Thyroid gland (tissue), 4 donors: ENCODE measurements around the gene ASB5. TPM values are rescaled to one million over a fixed set of nuclear protein-coding genes. Genes with fewer than 3 reads are reported as not detected.
"Not testable (repeated sequence)": the region's sequence is repeated elsewhere in the genome, so short reads cannot be mapped to it uniquely, and the experiment has no call there.

Source experiments
- DNase-seq, 2 donors: peaks; one replicate each; pipeline ENCODE4 v3.0.0-alpha.2; 2019
- H3K27ac ChIP-seq, 3 donors: fragments of 200-600 bp; sonication (generic); 1 replicate in 2 of 3; 2 replicates in 1 of 3; pipeline ENCODE4 v1.5.1; 2016 to 2019; ENCODE audit warnings: mild to moderate bottlenecking in 1 of 3, moderate library complexity in 1 of 3
- H3K27me3 ChIP-seq: fragments of 200-600 bp; sonication (generic); one replicate; pipeline ENCODE4 v1.5.1; 2019
- H3K36me3 ChIP-seq, 2 donors: fragments of 200-600 bp; sonication (generic); one replicate each; pipeline ENCODE4 v1.5.1; 2016 to 2019
- H3K4me1 ChIP-seq, 2 donors: fragments of 200-600 bp; sonication (generic); one replicate each; pipeline ENCODE4 v1.5.1; 2017 to 2019
- H3K4me3 ChIP-seq, 3 donors: fragments of 200-600 bp; sonication (generic); replicated peaks in 1 of 3; 1 replicate in 2 of 3; 2 replicates in 1 of 3; pipeline ENCODE4 v1.5.1; 2016; ENCODE audit warnings: mild to moderate bottlenecking in 1 of 3
- H3K9me3 ChIP-seq: fragments of 200-600 bp; sonication (generic); one replicate; pipeline ENCODE4 v1.5.1; 2017
- CTCF ChIP-seq, 6 experiments: fragments of 200-600 bp in 3 of 6; fragments of 450-650 bp in 3 of 6; sonication (generic) in 3 of 6; IDR thresholded peaks; one replicate each; pipeline ENCODE4 v1.5.1; 2016 to 2019; ENCODE audit warnings: antibody characterized with exemption in 6 of 6, mild to moderate bottlenecking in 2 of 6, inconsistent platforms in 1 of 6, moderate library complexity in 1 of 6
- POLR2A ChIP-seq, 2 donors: fragments of 450-650 bp; IDR thresholded peaks; one replicate each; pipeline ENCODE4 v1.6.1; 2017; ENCODE audit warnings: antibody characterized with exemption in 2 of 2, mild to moderate bottlenecking in 2 of 2, moderate library complexity in 1 of 2
- WGBS, 2 donors: methylation state at CpG; one replicate each; pipeline ENCODE4 v1.1.5; 2017; 5-methylcytosine and 5-hydroxymethylcytosine counted together
- intact Hi-C: fragments of 100-400 bp; cut with DNase I; formaldehyde crosslinking; loops from one replicate; pipeline ENCODE4 v1.15.1; 2023
- total RNA-seq, 4 donors: library from RNA; depleted of rRNA; stranded (reverse); fragments of >200 nt; gene quantifications; one replicate each; pipeline ENCODE4 v1.2.3, GENCODE V29; 2016

The ASB5 gene
- total RNA-seq, 4 donors from 2014 or later, result 0.13 TPM; not detected in 3

GRCh38 chr4:176290520-176290919 is 21.5 kb upstream of the ASB5 start:
- no peaks in the 10 kb centered on the region for H3K4me1 ChIP-seq
- H3K9me3 ChIP-seq, result no peaks in the 10 kb centered on the region
- no peak for DNase-seq
- intact Hi-C loops, result no loop called here
- H3K27me3 ChIP-seq, result no peaks in the 10 kb centered on the region
- H3K27ac ChIP-seq, result no peak overlapping the region
- no peak for TF ChIP-seq POLR2A (IDR thresholded peaks at IDR 0.05)
- no peak for TF ChIP-seq CTCF (IDR thresholded peaks at IDR 0.05)
- 71 to 75% methylated on average over 3 of the region's 3 CpGs for WGBS, 2 donors
- no peaks in the 10 kb centered on the region for H3K36me3 ChIP-seq
- H3K4me3 ChIP-seq, result no peak overlapping the region

- intact Hi-C loops, result no loop called here
- no peak overlapping the region for H3K4me3 ChIP-seq
- no peaks in the 10 kb centered on the region for H3K9me3 ChIP-seq
- H3K36me3 ChIP-seq, result no peaks in the 10 kb centered on the region
- no peaks in the 10 kb centered on the region for H3K27me3 ChIP-seq
- H3K4me1 ChIP-seq, result no peaks in the 10 kb centered on the region
- H3K27ac ChIP-seq, result no peak overlapping the region
- TF ChIP-seq CTCF (IDR thresholded peaks at IDR 0.05) (no peak), POLR2A (IDR thresholded peaks at IDR 0.05) (no peak)
- no peak for DNase-seq
- WGBS, 2 donors, result 95 to 97% methylated on average over 6 of the region's 6 CpGs
Observed at GRCh38 chr4:176289561-176289960, 20.5 kb upstream of the ASB5 start.

GRCh38 chr4:176288020-176288419 is 19.0 kb upstream of the ASB5 start:
- Histone ChIP-seq H3K4me3 (no peak overlapping the region), H3K4me1 (no peaks in the 10 kb centered on the region), H3K27ac (no peak overlapping the region), H3K36me3 (no peaks in the 10 kb centered on the region), H3K9me3 (no peaks in the 10 kb centered on the region), H3K27me3 (no peaks in the 10 kb centered on the region)
- intact Hi-C loops, result no loop called here
- TF ChIP-seq POLR2A (IDR thresholded peaks at IDR 0.05) (no peak), CTCF (IDR thresholded peaks at IDR 0.05) (no peak)
- no peak for DNase-seq

DNA sequence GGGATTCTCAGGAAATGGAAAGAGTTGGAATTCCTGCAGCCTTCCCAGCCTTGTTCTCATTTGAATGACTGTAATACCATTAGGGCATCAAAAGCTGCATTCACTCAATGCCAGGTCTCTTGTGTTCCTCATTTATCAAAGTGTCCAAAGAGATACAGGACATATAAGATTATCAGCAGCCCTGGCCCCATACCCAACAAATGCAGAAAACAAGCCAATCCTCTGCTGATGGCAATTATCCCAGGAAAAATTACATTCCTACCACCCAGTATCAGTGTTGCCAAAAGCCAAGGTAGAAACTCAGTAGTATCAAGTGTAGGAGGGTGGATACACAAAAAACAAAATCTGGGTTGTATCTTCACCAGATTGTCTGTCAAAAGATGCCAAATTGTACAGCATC is 18.5 kb upstream of the ASB5 start:
- Histone ChIP-seq H3K4me3 (no peak overlapping the region), H3K4me1 (no peaks in the 10 kb centered on the region), H3K27me3 (no peaks in the 10 kb centered on the region), H3K27ac (no peak overlapping the region), H3K9me3 (no peaks in the 10 kb centered on the region), H3K36me3 (no peaks in the 10 kb centered on the region)
- intact Hi-C loops, result no loop called here
- TF ChIP-seq CTCF (IDR thresholded peaks at IDR 0.05) (no peak), POLR2A (IDR thresholded peaks at IDR 0.05) (no peak)
- no peak for DNase-seq

GRCh38 chr4:176286728-176287127 is 17.7 kb upstream of the ASB5 start:
- H3K27ac ChIP-seq, result no peak overlapping the region

GRCh38 chr4:176279560-176279959 is 10.5 kb upstream of the ASB5 start:
- H3K4me1 ChIP-seq, H3K4me3 ChIP-seq, DNase-seq, H3K27ac ChIP-seq, H3K27me3 ChIP-seq, H3K36me3 ChIP-seq, H3K9me3 ChIP-seq: not testable (repeated sequence)
- 95 to 100% methylated on average over 1 of the region's 1 CpG for WGBS, 2 donors
- intact Hi-C loops, result loop anchor here (10.0 kb wide), 1 partner anchor 245 kb away; no protein-coding TSS in a partner anchor

More at GRCh38 chr4:176286728-176287127, 17.7 kb upstream of the ASB5 start:
- no peaks in the 10 kb centered on the region for H3K4me1 ChIP-seq
- 70 to 78% methylated on average over 3 of the region's 3 CpGs for WGBS, 2 donors
- DNase-seq, result no peak
- TF ChIP-seq CTCF (IDR thresholded peaks at IDR 0.05), result no peak
- TF ChIP-seq POLR2A (IDR thresholded peaks at IDR 0.05), result no peak
- H3K4me3 ChIP-seq, result no peak overlapping the region
- intact Hi-C loops, result no loop called here
- no peaks in the 10 kb centered on the region for H3K36me3 ChIP-seq
- no peaks in the 10 kb centered on the region for H3K27me3 ChIP-seq
- H3K9me3 ChIP-seq, result no peaks in the 10 kb centered on the region
